GM15510 (cell line): ENCODE data around the gene TMEM182.

Source experiments
- POLR2A ChIP-seq: IDR thresholded peaks from 3 replicates; pipeline ENCODE4 v1.6.1; 2011; ENCODE audit warnings: borderline replicate concordance; ENCODE audit not compliant: insufficient read length; ENCODE audit errors: extremely low read depth

Gene TMEM182

DNA sequence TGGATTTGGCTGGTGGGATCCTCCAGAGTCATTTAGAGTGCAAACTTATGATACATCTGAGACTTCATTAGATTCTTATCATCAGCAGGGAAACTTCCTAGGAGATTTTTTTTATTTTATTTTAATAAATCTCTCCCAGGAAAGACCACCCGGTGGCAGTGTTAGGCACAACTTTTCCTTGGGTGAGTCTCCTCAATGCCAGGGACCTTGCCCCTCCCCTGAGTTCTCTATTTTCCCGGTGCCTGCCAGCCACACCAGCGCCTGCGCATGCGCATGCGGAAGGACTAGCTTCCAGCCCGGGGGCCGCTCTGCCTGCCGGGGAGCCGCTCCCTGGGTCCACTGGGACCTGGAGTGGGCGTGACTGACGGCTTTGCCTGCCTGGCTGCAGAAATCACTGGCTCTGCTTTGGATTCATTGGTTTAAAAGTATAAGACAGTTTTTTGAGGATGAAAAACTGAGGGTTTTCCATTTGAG lies 86.6 kb downstream of the TMEM182 start:
- TF ChIP-seq POLR2A: no peak

DNA sequence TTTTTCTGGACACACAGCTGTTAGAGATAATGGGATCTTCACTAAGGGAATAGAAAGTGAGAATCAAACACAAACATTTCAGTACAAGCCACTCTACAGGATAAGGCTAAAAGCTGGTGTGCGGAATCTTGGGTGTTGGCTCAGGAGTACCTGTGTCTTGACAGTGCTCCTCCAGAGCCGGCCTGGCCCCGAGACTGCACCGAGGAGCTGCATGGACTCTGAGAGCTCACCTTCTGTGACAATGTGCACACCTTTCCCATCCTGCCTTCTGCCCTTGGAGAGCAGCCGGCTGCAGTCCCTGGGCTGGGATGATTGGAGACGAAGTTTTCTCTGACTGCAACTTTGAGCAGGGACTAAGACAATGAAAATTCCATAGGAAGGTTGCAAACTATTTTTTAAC lies 89.1 kb downstream of the TMEM182 start:
- no peak for TF ChIP-seq POLR2A

DNA sequence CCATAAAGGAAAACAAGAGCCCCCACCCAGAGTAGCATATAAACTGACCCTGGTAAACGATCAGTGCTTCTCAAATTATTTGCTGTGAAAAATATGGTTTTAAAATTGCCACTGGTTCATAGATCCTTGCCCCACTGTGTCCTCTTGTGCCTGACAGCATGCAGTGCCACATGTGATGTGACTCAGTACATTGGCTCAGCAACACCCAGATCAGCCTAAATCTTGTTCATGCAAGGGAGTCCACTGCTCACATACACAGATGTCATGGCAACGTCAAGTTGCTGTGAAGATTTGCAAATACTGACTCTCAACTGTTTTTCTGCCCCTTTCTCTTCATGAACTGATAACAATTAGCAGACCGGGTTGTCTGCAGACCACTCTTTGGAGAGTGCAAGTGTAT lies 91.0 kb downstream of the TMEM182 start:
- TF ChIP-seq POLR2A: no peak
